Adipocyte (in vitro differentiated cells): ENCODE data around the gene CDK12.
"Not testable (repeated sequence)": the region's sequence is repeated elsewhere in the genome, so short reads cannot be mapped to it uniquely, and the experiment has no call there.

Source experiments
- DNase-seq: peaks from one replicate; pipeline ENCODE4 v3.0.0-alpha.2; 2015; ENCODE audit warnings: low read depth
- H3K27me3 ChIP-seq: replicated peaks from 2 replicates; pipeline ENCODE4 v1.7.0; 2013; ENCODE audit warnings: mild to moderate bottlenecking, low read length, moderate library complexity; ENCODE audit not compliant: control insufficient read depth, insufficient read depth
- H3K36me3 ChIP-seq: 2 replicates; pipeline ENCODE4 v1.7.0; 2013; ENCODE audit warnings: low read length, mild to moderate bottlenecking, moderate library complexity; ENCODE audit not compliant: control insufficient read depth, insufficient read depth, severe bottlenecking
- H3K4me1 ChIP-seq: 2 replicates; pipeline ENCODE4 v1.7.0; 2013; ENCODE audit warnings: mild to moderate bottlenecking, low read length, moderate library complexity; ENCODE audit not compliant: control insufficient read depth, insufficient read depth
- H3K4me3 ChIP-seq: 2 replicates; pipeline ENCODE4 v1.7.0; 2013; ENCODE audit warnings: mild to moderate bottlenecking, low read length, moderate library complexity
- H3K9ac ChIP-seq: 2 replicates; pipeline ENCODE4 v1.7.0; 2013; ENCODE audit warnings: mild to moderate bottlenecking, low read length, moderate library complexity
- H3K9me3 ChIP-seq: 2 replicates; pipeline ENCODE4 v1.7.0; 2013; ENCODE audit warnings: mild to moderate bottlenecking, low read length, moderate library complexity; ENCODE audit not compliant: control insufficient read depth

Gene CDK12

DNA sequence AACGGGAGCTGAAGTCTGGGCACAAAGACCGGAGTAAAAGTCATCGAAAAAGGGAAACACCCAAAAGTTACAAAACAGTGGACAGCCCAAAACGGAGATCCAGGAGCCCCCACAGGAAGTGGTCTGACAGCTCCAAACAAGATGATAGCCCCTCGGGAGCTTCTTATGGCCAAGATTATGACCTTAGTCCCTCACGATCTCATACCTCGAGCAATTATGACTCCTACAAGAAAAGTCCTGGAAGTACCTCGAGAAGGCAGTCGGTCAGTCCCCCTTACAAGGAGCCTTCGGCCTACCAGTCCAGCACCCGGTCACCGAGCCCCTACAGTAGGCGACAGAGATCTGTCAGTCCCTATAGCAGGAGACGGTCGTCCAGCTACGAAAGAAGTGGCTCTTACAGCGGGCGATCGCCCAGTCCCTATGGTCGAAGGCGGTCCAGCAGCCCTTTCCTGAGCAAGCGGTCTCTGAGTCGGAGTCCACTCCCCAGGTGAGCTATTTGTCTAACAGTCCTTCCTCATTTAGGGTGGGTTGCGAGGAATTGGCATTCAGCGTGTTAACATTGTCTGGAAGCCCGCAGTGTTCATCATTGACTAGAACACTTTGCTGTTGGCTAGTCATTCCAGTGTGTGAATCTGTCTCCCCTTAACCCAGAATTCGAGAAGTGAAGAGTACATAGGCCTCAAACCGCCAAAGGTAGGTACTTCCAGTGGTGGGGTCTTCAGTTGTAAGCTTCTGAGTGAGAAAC lies 1.5 kb downstream of the CDK12 start:
- Histone ChIP-seq H3K9ac (peak overlapping the region; percentile 100), H3K36me3 (peaks cover 7% of the 10 kb centered on the region), H3K4me1 (peaks cover 20% of the 10 kb centered on the region), H3K9me3 (no peaks in the 10 kb centered on the region), H3K27me3 (no peaks in the 10 kb centered on the region), H3K4me3 (peak overlapping the region; percentile 100)
- DNase-seq = peak; percentile 43

DNA sequence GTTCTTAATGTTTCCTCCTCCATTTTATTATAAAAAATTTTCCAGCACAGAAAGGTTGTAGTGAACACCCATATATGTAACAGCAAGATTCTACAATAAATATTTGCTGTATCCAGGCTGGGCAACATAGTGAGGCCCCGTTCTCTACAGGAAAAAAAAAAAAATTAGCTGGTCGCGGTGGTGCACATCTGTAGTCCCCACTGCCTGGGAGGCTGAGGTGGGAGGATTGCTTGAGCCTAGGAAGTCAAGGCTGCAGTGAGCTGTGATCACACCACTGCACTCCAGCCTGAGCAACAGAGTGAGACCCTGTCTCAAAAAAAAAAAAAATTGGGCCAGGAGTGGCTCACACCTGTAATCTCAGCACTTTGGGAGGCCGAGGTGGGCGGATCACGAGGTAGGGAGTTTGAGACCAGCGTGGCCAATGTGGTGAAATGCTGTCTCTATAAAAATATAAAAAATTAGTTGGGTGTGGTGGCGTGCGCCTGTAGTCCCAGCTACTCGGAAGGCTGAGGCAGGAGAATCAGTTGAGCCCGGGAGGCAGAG lies 3.4 kb downstream of the CDK12 start:
- H3K36me3 ChIP-seq, H3K9ac ChIP-seq, H3K9me3 ChIP-seq, H3K27me3 ChIP-seq, DNase-seq: not testable (repeated sequence)
- Histone ChIP-seq H3K4me3 (peak overlapping the region; percentile 100), H3K4me1 (peaks cover 20% of the 10 kb centered on the region)

DNA sequence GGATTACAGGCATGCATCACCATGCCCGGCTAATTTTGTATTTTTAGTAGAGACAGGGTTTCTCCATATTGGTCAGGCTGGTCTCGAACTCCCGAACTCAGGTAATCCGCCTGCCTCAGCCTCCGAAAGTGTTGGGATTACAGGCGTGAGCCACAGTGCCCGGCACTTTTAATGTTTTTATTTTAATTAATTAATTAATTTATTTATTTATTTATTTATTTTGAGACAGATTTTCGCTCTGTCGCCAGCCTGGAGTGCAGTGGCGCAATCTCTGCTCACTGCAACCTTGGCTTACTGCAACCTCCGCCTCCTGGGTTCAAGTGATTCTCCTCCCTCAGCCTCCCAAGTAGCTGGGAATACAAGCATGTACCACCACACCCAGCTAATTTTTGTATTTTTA lies 7.3 kb downstream of the CDK12 start:
- Histone ChIP-seq H3K4me1 (peaks cover 20% of the 10 kb centered on the region), H3K36me3 (peaks cover 41% of the 10 kb centered on the region)
- not testable (repeated sequence) for H3K27me3 ChIP-seq, H3K4me3 ChIP-seq, H3K9me3 ChIP-seq, H3K9ac ChIP-seq, DNase-seq

DNA sequence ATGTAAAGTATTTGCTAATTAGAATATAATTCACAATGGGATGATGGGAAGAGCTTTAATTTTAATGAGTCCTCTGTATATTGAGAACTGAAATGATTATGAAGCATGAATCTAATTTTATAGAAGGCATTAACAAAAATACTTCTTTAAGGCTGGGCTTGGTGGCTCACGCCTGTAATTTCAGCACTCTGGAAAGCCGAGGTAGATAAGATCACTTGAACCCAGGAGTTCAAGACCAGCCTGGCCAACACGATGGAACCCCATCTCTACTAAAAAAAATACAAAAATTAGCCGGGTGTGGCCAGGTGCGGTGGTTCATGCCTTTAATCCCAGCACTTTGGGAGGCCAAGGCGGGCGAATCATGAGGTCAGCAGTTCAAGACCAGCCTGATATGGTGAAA lies 12.0 kb downstream of the CDK12 start:
- no peak for DNase-seq
- no peaks in the 10 kb centered on the region for H3K27me3 ChIP-seq
- peaks cover 57% of the 10 kb centered on the region for H3K36me3 ChIP-seq
- no peak overlapping the region for H3K4me3 ChIP-seq
- no peaks in the 10 kb centered on the region for H3K9me3 ChIP-seq
- no peak overlapping the region for H3K9ac ChIP-seq
- H3K4me1 ChIP-seq = no peaks in the 10 kb centered on the region

DNA sequence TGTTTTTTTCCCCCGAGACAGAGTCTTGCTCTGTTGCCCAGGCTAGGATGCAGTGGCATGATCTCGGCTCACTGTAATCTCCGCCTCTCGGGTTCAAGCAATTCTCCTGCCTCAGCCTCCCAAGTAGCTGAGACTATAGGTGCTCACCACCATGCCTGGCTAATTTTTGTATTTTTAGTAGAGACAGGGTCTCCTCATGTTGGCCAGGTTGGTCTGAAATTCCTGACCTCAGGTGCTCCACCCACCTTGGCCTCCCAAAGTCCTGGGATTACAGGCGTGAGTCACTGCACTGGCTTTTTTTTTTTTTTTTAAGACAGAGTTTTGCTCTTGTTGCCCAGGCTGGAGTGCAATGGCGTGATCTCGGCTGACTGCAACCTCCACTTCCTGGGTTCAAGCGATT lies 18.3 kb downstream of the CDK12 start:
- DNase-seq = not testable (repeated sequence)

DNA sequence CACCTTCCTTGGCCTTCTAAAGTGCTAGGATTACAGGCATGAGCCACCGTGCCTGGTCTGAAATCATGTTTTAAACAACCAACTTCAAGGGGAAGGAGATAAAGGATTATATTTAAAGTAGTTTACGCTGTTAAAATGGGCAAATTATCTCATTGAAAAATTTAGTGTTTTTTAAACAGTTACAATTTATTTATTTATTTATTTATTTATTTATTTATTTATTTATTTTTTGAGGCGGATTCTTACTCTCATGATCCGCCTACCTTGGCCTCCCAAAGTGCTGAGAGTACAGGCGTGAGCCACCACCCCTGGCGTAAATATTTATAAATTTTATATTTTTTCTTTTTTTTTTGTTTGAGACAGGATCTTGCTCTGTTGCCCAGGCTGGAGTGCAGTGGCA lies 22.2 kb downstream of the CDK12 start:
- no peak for DNase-seq
- peaks cover 25% of the 10 kb centered on the region for H3K36me3 ChIP-seq
- H3K27me3 ChIP-seq = no peaks in the 10 kb centered on the region
- no peak overlapping the region for H3K4me3 ChIP-seq
- H3K9ac ChIP-seq = no peak overlapping the region
- H3K9me3 ChIP-seq = no peaks in the 10 kb centered on the region
- peaks cover 19% of the 10 kb centered on the region for H3K4me1 ChIP-seq

More for the DNA sequence above, 18.3 kb downstream of the CDK12 start:
- H3K9ac ChIP-seq, H3K27me3 ChIP-seq, H3K4me3 ChIP-seq, H3K4me1 ChIP-seq, H3K9me3 ChIP-seq: not testable (repeated sequence)
- peaks cover 42% of the 10 kb centered on the region for H3K36me3 ChIP-seq

DNA sequence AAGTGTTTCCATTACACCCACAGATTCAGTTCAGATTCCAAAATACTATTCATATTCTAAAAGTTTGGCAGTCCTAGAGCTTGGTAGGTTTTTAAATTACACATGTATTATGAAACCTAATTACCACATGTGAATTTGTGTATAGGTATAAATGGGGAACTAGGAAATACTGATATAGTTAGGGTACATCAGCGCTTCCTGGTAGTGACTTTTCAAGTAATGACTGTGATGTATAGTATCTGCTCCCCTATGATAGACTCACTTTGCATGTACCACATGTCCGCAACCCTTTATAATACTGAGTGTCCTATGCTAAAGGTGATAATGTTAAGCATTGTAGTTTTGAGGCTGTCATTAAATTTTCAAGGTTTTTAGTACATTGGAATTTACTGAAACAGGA lies 22.9 kb downstream of the CDK12 start:
- Histone ChIP-seq H3K4me3 (no peak overlapping the region), H3K4me1 (peaks cover 19% of the 10 kb centered on the region), H3K9ac (no peak overlapping the region), H3K36me3 (peaks cover 22% of the 10 kb centered on the region), H3K27me3 (no peaks in the 10 kb centered on the region), H3K9me3 (no peaks in the 10 kb centered on the region)
- no peak for DNase-seq

DNA sequence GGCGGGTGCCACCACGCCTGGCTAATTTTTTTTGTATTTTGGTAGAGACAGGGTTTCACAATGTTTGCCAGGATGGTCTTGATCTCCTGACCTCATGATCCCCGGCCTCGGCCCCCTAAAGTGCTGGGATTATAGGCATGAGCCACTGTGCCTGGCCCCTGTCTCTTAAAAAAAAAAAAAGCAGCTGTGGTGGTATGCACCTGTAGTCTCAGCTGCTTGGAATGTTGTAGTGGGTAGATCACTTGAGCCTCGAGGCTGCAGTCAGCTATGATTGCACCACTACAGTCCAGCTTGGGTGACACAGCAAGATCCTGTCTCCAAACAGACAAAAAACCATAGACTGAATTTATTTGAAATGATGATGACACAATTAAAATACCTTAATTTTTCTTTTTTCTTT lies 24.3 kb downstream of the CDK12 start:
- Histone ChIP-seq H3K4me1 (peaks cover 19% of the 10 kb centered on the region), H3K9me3 (no peaks in the 10 kb centered on the region), H3K4me3 (no peak overlapping the region), H3K9ac (peak overlapping the region; percentile 46), H3K27me3 (no peaks in the 10 kb centered on the region), H3K36me3 (peaks cover 20% of the 10 kb centered on the region)
- DNase-seq = peak; percentile 91

DNA sequence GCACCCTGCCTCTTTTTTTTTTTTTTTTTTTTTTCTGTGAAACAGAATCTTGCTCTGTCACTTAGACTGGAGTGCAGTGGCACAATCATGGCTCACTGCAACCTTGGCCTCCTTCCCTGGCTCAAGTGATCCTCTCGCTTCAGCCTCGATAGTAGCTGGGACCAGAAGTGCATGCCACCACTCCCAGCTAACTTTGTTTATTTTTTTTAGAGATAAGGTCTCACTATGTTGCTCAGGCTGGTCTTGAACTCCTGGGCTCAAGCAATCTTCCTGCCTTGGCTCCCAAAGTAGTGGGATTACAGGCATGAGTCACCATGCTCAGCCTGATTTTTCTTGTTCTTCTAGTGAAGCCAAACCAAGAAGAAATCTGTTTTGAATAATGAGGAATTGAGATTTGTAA lies 25.0 kb downstream of the CDK12 start:
- Histone ChIP-seq H3K27me3 (no peaks in the 10 kb centered on the region), H3K9ac (peak overlapping the region; percentile 46), H3K4me1 (peaks cover 19% of the 10 kb centered on the region), H3K4me3 (no peak overlapping the region), H3K9me3 (no peaks in the 10 kb centered on the region), H3K36me3 (peaks cover 23% of the 10 kb centered on the region)
- DNase-seq = peak; percentile 81

DNA sequence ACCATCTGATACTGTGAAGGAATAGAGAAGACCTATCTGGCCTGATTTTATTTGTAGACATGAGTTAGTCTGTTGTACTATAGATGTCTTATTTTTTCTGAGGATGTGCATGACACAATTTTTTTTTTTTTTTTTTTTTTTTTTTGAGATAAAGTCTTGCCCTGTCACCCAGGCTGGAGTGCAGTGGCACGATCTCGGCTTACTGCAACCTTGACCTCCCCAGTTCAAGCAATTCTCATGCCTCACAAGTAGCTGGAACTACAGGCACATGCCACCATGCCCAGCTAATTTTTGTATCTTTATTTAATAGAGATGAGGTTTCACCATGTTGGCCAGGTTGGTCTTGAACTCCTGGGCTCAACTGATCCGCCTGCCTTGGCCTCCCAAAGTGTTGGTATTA lies 26.2 kb downstream of the CDK12 start:
- Histone ChIP-seq H3K36me3 (peaks cover 28% of the 10 kb centered on the region), H3K4me1 (peaks cover 19% of the 10 kb centered on the region)
- H3K9ac ChIP-seq, H3K4me3 ChIP-seq, DNase-seq, H3K27me3 ChIP-seq, H3K9me3 ChIP-seq: not testable (repeated sequence)

DNA sequence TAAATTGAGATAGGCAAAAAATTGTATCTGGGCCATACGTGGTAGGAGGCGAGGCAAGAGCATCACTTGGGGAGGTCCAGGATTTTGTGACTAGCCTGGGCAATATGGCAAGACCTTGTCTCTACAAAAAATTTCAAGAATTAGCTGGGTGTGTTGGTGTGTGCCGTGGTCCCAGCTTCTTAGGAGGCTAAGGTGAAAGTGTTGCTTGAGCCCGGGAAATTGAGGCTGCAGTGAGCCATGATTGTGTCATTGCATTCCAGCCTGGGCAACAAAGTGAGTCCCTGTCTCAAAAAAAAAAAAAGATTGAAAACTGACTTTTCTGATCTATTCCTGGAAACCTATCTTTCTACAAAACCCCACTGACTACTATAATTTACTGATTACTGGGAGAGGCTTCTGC lies 26.7 kb downstream of the CDK12 start:
- peaks cover 29% of the 10 kb centered on the region for H3K36me3 ChIP-seq
- no peaks in the 10 kb centered on the region for H3K9me3 ChIP-seq
- H3K4me1 ChIP-seq = peaks cover 19% of the 10 kb centered on the region
- no peak overlapping the region for H3K9ac ChIP-seq
- no peaks in the 10 kb centered on the region for H3K27me3 ChIP-seq
- no peak overlapping the region for H3K4me3 ChIP-seq
- no peak for DNase-seq

DNA sequence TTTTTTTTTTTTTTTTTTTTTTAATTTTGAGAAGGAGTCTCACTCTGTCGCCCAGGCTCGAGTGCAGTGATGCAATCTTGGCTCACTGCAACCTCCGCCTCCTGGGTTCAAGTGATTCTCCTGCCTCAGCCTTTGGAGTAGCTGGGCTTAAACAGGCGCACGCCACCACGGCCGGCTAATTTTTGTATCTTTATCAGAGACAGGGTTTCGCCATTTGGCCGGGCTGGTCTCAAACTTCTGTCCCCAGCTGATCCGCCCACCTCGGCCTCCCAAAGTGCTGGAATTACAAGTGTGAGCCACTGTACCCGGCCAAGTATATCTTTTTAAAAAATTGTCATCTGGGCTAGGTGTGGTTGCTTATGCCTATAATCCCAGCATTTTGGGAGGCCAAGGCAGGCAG lies 35.6 kb downstream of the CDK12 start:
- not testable (repeated sequence) for H3K4me3 ChIP-seq, DNase-seq, H3K9me3 ChIP-seq, H3K27me3 ChIP-seq, H3K4me1 ChIP-seq, H3K9ac ChIP-seq
- H3K36me3 ChIP-seq = peaks cover 86% of the 10 kb centered on the region
